ENCODE data around the gene DNM3. TPM values are rescaled to one million over a fixed set of nuclear protein-coding genes. Genes with fewer than 3 reads are reported as not detected.

Gene DNM3
- total and polyA plus RNA-seq, 2 of the 8 experiments (the other 6 are each of a cell fraction or from before 2014, with no cell fraction given) = 2.0 to 8.5 TPM

DNA sequence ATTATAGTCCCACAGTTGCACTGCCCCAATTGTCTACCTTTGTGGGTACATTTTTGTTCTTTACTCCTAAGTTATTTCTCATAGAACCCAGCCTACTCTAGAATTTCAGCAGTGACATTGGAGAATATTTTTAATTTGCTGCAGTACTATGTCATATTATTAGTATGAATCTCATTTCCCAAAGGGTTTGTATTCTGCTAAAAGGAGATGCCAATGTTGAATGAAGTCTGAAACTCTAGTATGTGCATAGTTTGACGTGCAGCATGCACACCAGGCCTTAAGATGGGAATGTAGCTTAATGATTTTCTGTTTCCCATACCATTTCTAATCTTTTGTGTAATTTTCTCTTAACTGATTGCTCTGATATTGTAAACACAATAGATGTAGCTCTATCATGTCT is 568.7 kb downstream of the DNM3 start (continued):
- TF ChIP-seq, protein P1, sequence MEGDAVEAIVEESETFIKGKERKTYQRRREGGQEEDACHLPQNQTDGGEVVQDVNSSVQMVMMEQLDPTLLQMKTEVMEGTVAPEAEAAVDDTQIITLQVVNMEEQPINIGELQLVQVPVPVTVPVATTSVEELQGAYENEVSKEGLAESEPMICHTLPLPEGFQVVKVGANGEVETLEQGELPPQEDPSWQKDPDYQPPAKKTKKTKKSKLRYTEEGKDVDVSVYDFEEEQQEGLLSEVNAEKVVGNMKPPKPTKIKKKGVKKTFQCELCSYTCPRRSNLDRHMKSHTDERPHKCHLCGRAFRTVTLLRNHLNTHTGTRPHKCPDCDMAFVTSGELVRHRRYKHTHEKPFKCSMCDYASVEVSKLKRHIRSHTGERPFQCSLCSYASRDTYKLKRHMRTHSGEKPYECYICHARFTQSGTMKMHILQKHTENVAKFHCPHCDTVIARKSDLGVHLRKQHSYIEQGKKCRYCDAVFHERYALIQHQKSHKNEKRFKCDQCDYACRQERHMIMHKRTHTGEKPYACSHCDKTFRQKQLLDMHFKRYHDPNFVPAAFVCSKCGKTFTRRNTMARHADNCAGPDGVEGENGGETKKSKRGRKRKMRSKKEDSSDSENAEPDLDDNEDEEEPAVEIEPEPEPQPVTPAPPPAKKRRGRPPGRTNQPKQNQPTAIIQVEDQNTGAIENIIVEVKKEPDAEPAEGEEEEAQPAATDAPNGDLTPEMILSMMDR (IDR thresholded peaks at IDR 0.05; ENCODE audit: control extremely low read depth in 1 of 3, insufficient read depth in 1 of 3, low read depth in 1 of 3, low read length in 3 of 3) = no peak
- no peak for TF ChIP-seq JUN (IDR thresholded peaks at IDR 0.05; ENCODE audit: low read depth, low read length)
- TF ChIP-seq, protein P2, sequence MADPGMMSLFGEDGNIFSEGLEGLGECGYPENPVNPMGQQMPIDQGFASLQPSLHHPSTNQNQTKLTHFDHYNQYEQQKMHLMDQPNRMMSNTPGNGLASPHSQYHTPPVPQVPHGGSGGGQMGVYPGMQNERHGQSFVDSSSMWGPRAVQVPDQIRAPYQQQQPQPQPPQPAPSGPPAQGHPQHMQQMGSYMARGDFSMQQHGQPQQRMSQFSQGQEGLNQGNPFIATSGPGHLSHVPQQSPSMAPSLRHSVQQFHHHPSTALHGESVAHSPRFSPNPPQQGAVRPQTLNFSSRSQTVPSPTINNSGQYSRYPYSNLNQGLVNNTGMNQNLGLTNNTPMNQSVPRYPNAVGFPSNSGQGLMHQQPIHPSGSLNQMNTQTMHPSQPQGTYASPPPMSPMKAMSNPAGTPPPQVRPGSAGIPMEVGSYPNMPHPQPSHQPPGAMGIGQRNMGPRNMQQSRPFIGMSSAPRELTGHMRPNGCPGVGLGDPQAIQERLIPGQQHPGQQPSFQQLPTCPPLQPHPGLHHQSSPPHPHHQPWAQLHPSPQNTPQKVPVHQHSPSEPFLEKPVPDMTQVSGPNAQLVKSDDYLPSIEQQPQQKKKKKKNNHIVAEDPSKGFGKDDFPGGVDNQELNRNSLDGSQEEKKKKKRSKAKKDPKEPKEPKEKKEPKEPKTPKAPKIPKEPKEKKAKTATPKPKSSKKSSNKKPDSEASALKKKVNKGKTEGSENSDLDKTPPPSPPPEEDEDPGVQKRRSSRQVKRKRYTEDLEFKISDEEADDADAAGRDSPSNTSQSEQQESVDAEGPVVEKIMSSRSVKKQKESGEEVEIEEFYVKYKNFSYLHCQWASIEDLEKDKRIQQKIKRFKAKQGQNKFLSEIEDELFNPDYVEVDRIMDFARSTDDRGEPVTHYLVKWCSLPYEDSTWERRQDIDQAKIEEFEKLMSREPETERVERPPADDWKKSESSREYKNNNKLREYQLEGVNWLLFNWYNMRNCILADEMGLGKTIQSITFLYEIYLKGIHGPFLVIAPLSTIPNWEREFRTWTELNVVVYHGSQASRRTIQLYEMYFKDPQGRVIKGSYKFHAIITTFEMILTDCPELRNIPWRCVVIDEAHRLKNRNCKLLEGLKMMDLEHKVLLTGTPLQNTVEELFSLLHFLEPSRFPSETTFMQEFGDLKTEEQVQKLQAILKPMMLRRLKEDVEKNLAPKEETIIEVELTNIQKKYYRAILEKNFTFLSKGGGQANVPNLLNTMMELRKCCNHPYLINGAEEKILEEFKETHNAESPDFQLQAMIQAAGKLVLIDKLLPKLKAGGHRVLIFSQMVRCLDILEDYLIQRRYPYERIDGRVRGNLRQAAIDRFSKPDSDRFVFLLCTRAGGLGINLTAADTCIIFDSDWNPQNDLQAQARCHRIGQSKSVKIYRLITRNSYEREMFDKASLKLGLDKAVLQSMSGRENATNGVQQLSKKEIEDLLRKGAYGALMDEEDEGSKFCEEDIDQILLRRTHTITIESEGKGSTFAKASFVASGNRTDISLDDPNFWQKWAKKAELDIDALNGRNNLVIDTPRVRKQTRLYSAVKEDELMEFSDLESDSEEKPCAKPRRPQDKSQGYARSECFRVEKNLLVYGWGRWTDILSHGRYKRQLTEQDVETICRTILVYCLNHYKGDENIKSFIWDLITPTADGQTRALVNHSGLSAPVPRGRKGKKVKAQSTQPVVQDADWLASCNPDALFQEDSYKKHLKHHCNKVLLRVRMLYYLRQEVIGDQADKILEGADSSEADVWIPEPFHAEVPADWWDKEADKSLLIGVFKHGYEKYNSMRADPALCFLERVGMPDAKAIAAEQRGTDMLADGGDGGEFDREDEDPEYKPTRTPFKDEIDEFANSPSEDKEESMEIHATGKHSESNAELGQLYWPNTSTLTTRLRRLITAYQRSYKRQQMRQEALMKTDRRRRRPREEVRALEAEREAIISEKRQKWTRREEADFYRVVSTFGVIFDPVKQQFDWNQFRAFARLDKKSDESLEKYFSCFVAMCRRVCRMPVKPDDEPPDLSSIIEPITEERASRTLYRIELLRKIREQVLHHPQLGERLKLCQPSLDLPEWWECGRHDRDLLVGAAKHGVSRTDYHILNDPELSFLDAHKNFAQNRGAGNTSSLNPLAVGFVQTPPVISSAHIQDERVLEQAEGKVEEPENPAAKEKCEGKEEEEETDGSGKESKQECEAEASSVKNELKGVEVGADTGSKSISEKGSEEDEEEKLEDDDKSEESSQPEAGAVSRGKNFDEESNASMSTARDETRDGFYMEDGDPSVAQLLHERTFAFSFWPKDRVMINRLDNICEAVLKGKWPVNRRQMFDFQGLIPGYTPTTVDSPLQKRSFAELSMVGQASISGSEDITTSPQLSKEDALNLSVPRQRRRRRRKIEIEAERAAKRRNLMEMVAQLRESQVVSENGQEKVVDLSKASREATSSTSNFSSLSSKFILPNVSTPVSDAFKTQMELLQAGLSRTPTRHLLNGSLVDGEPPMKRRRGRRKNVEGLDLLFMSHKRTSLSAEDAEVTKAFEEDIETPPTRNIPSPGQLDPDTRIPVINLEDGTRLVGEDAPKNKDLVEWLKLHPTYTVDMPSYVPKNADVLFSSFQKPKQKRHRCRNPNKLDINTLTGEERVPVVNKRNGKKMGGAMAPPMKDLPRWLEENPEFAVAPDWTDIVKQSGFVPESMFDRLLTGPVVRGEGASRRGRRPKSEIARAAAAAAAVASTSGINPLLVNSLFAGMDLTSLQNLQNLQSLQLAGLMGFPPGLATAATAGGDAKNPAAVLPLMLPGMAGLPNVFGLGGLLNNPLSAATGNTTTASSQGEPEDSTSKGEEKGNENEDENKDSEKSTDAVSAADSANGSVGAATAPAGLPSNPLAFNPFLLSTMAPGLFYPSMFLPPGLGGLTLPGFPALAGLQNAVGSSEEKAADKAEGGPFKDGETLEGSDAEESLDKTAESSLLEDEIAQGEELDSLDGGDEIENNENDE (IDR thresholded peaks at IDR 0.05; ENCODE audit: insufficient replicate concordance, low read length) = no peak
- TF ChIP-seq CHD2 (IDR thresholded peaks at IDR 0.05; ENCODE audit: low read length) = no peak
- TF ChIP-seq, protein P3, sequence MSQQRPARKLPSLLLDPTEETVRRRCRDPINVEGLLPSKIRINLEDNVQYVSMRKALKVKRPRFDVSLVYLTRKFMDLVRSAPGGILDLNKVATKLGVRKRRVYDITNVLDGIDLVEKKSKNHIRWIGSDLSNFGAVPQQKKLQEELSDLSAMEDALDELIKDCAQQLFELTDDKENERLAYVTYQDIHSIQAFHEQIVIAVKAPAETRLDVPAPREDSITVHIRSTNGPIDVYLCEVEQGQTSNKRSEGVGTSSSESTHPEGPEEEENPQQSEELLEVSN (IDR thresholded peaks at IDR 0.05) = no peak
- TF ChIP-seq RAD21 (IDR thresholded peaks at IDR 0.05 in 1 of 2, conservative IDR thresholded peaks at IDR 0.05 in 1 of 2; ENCODE audit: low read depth in 2 of 2, low read length in 2 of 2) = no peak

Measured in H1 (cell line).